GM12878 (cell line): Measurements from ENCODE around the gene PRKCD. TPM values are rescaled to one million over a fixed set of nuclear protein-coding genes. Genes with fewer than 3 reads are reported as not detected.
A peak's percentile ranks its signal among the peaks of the same experiment; 100 is the strongest.

Source experiments
- ATAC-seq: fragments of 200-7000 bp; cut with Tn5 transposase; 3 replicates; pipeline ENCODE4 v1.9.1; 2020; ENCODE audit warnings: mild to moderate bottlenecking, moderate library complexity
- BruUV-seq: library from RNA; stranded (reverse); fragments of 400-500 nt; replicated peaks from 2 replicates; lab custom pipeline; 2021; lab: Mats Ljungman, UMichigan
- CTCF ChIA-PET: fragments of 300-600 bp; sonication (Branson Sonifier 250); formaldehyde crosslinking; extraction: SDS; loops from one replicate; lab custom pipeline; 2021; ENCODE audit warnings: inconsistent platforms; lab: Yijun Ruan, JAX
- POLR2A ChIA-PET: fragments of 350-600 bp; formaldehyde crosslinking; extraction: SDS; loops from one replicate; lab custom pipeline; 2021; ENCODE audit warnings: inconsistent platforms; lab: Charles Lee
- RAD21 ChIA-PET: fragments of 300-600 bp; sonication (Branson Sonifier 250); formaldehyde crosslinking; loops from one replicate; lab custom pipeline; 2023; ENCODE audit warnings: antibody characterized with exemption; ENCODE audit not compliant: unreplicated experiment; lab: Charles Lee
- SMC1A ChIA-PET: fragments of 300-600 bp; sonication (Branson Sonifier 250); formaldehyde crosslinking; loops from one replicate; lab custom pipeline; 2023; ENCODE audit not compliant: unreplicated experiment, uncharacterized antibody; lab: Charles Lee
- DNase-seq: peaks from one replicate; pipeline ENCODE4 v3.0.0-alpha.2; 2011; ENCODE audit warnings: low read depth, low spot score
- FAIRE-seq: peaks from 3 replicates; lab custom pipeline; 2011; peaks lifted over from hg19 to GRCh38; lab: Jason Lieb, UNC
- H2AFZ ChIP-seq: 2 replicates; pipeline ENCODE4 v1.6.0; 2011; ENCODE audit warnings: low read depth, low read length, control low read depth; ENCODE audit not compliant: control insufficient read depth
- H3K27ac ChIP-seq: 2 replicates; pipeline ENCODE4 v1.5.1; 2011; ENCODE audit warnings: control low read depth; ENCODE audit not compliant: control insufficient read depth, insufficient read depth
- H3K27me3 ChIP-seq, 2 experiments: replicated peaks in 1 of 2; 2 replicates each; pipeline versions ENCODE4 v1.6.0 to v1.6.1; 2011; ENCODE audit warnings: low read length in 1 of 2; ENCODE audit not compliant: control insufficient read depth in 2 of 2, insufficient read depth in 2 of 2
- H3K36me3 ChIP-seq, 2 experiments: 2 replicates each; pipeline ENCODE4 v1.5.1; 2011; ENCODE audit warnings: low read length in 1 of 2; ENCODE audit not compliant: control insufficient read depth in 2 of 2, insufficient read depth in 2 of 2
- H3K4me1 ChIP-seq: 2 replicates; pipeline ENCODE4 v1.6.1; 2011; ENCODE audit warnings: mild to moderate bottlenecking, low read length, moderate library complexity, mixed read lengths; ENCODE audit not compliant: control insufficient read depth, insufficient read depth
- H3K4me2 ChIP-seq: 2 replicates; pipeline ENCODE4 v1.6.0; 2011; ENCODE audit warnings: control low read depth; ENCODE audit not compliant: control insufficient read depth, insufficient read depth
- H3K4me3 ChIP-seq: fragments of 200-600 bp; sonication (generic); 2 replicates; pipeline ENCODE4 v1.5.1; 2016
- H3K79me2 ChIP-seq: 2 replicates; pipeline ENCODE4 v1.6.0; 2011; ENCODE audit warnings: low read length; ENCODE audit not compliant: control insufficient read depth, insufficient read depth
- H3K9ac ChIP-seq: 2 replicates; pipeline ENCODE4 v1.8.0; 2011; ENCODE audit warnings: low read length, control low read depth, mixed read lengths; ENCODE audit not compliant: control insufficient read depth, insufficient read depth
- H3K9me3 ChIP-seq: replicated peaks from 3 replicates; pipeline ENCODE4 v1.5.1; 2011; ENCODE audit warnings: mild to moderate bottlenecking, low read length; ENCODE audit not compliant: control insufficient read depth, insufficient read depth
- H4K20me1 ChIP-seq: 2 replicates; pipeline ENCODE4 v1.6.0; 2011; ENCODE audit not compliant: control insufficient read depth, insufficient read depth
- BCL11A ChIP-seq: IDR thresholded peaks from 2 replicates; pipeline ENCODE4 v1.6.1; 2011; ENCODE audit warnings: low read depth, low read length
- GABPA ChIP-seq: IDR thresholded peaks from 2 replicates; pipeline ENCODE4 v1.6.1; 2014; ENCODE audit warnings: antibody characterized with exemption, low read depth, mild to moderate bottlenecking, inconsistent platforms
- HDAC6 ChIP-seq: fragments of 200-600 bp; sonication (generic); IDR thresholded peaks from one replicate; pipeline ENCODE4 v1.8.0; 2017; ENCODE audit warnings: antibody characterized with exemption; ENCODE audit not compliant: unreplicated experiment
- HDGF ChIP-seq: fragments of 450-650 bp; IDR thresholded peaks from 2 replicates; pipeline ENCODE4 v1.6.1; 2016; ENCODE audit warnings: antibody characterized with exemption
- IRF4 ChIP-seq: IDR thresholded peaks from 2 replicates; pipeline ENCODE4 v1.6.1; 2011; ENCODE audit warnings: low read depth, low read length
- POLR2A ChIP-seq: IDR thresholded peaks from 2 replicates; pipeline ENCODE4 v1.6.1; 2011; ENCODE audit warnings: low read depth, mild to moderate bottlenecking, low read length
- RELA ChIP-seq: fragments of 450-650 bp; IDR thresholded peaks from 2 replicates; pipeline ENCODE4 v1.8.0; 2014; ENCODE audit warnings: borderline replicate concordance; ENCODE audit not compliant: partially characterized antibody
- SMC3 ChIP-seq: IDR thresholded peaks from 2 replicates; pipeline ENCODE4 v1.6.1; 2011; ENCODE audit warnings: low read length, improper control_type of control experiment, borderline replicate concordance
- ZNF274 ChIP-seq: IDR thresholded peaks from one replicate; pipeline ENCODE4 v1.8.0; 2011; ENCODE audit not compliant: insufficient read length, insufficient read depth
- WGBS: methylation state at CpG from one replicate; pipeline ENCODE4 v1.1.6; 2016; ENCODE audit warnings: low lambda C conversion rate; ENCODE audit not compliant: insufficient replicate concordance, insufficient coverage; ENCODE audit errors: missing lambda C conversion rate; 5-methylcytosine and 5-hydroxymethylcytosine counted together
- in situ Hi-C: fragments of 300-500 bp; cut with MboI; formaldehyde crosslinking; loops from 9 replicates; pipeline ENCODE4 v1.14.3; 2018; ENCODE audit warnings: mixed read lengths
- intact Hi-C: fragments of 100-400 bp; cut with micrococcal nuclease; formaldehyde crosslinking; loops from one replicate; pipeline ENCODE4 v1.14.2; 2022; ENCODE audit not compliant: unreplicated experiment
- polyA plus RNA-seq, 11 experiments: library from polyadenylated mRNA; depleted of rRNA in 4 of 11; unstranded in 6 of 11; stranded (reverse) in 5 of 11; fragments of >200 nt; fragmentation: Nextera tagmentation in 4 of 11; fragmentation: Illumina TruSeq in 1 of 11; extraction: Ambion mirVana in 4 of 11; extraction: Trizol in 1 of 11; gene quantifications; 1 replicate in 1 of 11; 2 replicates in 10 of 11; pipeline versions ENCODE4 v1.2.1 to v1.2.3, GENCODE V29; 2011 to 2016; ENCODE audit warnings: inconsistent platforms in 2 of 11, missing spikeins in 2 of 11, low read depth in 1 of 11
- total RNA-seq, 4 experiments: library from RNA; depleted of rRNA in 3 of 4; stranded (reverse); fragments of >200 nt in 3 of 4; fragmentation: Illumina TruSeq in 1 of 4; extraction: Trizol in 1 of 4; gene quantifications; 2 replicates each; pipeline versions ENCODE4 v1.2.1 to v1.2.3, GENCODE V29; 2013 to 2021
- TF ChIP-seq, protein P1 (sequence below): IDR thresholded peaks from 2 replicates; pipeline ENCODE4 v1.6.1; 2012; ENCODE audit warnings: low read depth, low read length, improper control_type of control experiment
- TF ChIP-seq, protein P2 (sequence below): fragments of 150-350 bp; IDR thresholded peaks from 2 replicates; pipeline ENCODE4 v1.6.1; 2014; ENCODE audit warnings: mild to moderate bottlenecking, low read depth, low read length

Gene PRKCD
- total and polyA plus RNA-seq, 10 of the 15 experiments (the other 5 are each of a cell fraction or from before 2014, with no cell fraction given) = 10.0 to 114 (median 42.4) TPM

DNA sequence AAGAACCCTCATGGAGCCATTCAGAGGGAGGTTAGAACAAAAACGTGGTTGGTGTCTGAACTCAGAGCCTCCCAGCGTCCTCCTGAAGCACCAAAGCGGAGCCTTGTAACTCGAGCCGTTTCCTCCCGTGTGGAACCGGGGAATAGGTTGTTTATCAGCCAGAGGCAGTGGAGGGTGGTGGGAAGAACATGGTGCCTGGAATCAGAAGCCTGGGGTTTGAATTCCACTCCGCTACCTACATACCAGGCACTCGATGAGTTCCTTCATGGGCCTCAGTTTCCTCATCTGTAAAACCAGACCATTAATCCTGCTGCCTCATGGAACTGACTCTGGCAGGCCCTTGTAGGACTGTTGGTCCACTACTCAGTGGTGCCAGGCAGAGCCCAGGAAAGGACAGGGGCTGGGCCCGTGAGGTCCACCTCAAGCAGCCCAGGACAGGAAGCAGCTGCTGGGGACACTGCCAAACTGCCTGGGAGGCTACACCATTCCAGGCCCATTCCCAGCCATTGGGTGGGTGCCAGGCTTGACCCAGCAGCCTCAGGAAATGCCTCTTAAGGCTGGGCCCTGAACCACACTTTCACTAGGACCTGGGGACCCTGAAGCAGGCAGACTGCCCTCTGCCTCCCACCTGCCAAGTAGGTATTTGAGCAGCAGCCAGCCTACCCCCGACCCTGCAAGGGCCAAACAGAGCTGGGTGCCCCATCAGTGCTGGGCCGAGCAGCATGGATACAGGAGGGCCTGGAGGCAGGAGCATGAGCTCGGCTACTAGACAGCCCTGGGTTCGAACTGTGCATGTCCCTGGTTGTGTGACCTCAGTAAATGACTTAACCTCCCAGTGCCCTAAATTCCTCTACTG lies 33.4 kb downstream of the PRKCD start:
- H4K20me1 ChIP-seq = no peaks in the 10 kb centered on the region
- H3K4me3 ChIP-seq = no peak overlapping the region
- H3K9ac ChIP-seq = no peak overlapping the region
- DNase-seq (no peak), FAIRE-seq (no peak), ATAC-seq (no peak)
- in situ Hi-C loops (loop anchor here (5.0 kb wide), 1 partner anchor 62 kb away; the partner anchor contains the start of gene RFT1), intact Hi-C loops (no loop called here)
- peaks cover 8% of the 10 kb centered on the region for H3K79me2 ChIP-seq
- BruUV-seq = no TSS peak
- WGBS = 77% methylated on average over 14 of the region's 14 CpGs
- ChIA-PET CTCF (interaction anchor here (0.8 to 11.3 kb wide), 12 partner anchors 13 to 151 kb away, joined by 3 to 476 read pairs (median 19); partner anchors contain the start of genes PRKCD and RFT1), SMC1A (interaction anchor here (0.9 to 8.2 kb wide), 9 partner anchors 15 to 83 kb away, joined by 3 to 227 read pairs (median 13); partner anchors contain the start of genes PRKCD and RFT1), RAD21 (interaction anchor here (1.0 to 5.2 kb wide), 10 partner anchors 11 to 84 kb away, joined by 3 to 151 read pairs (median 12); no protein-coding TSS in a partner anchor), POLR2A (interaction anchor here (0.7 to 2.6 kb wide), 8 partner anchors 20 to 63 kb away, joined by 3 to 21 read pairs (median 4); partner anchors contain the start of gene PRKCD)
- no peak overlapping the region for H3K27ac ChIP-seq
- H3K36me3 ChIP-seq = peaks cover 15 to 20% of the 10 kb centered on the region in 2 experiments
- H3K27me3 ChIP-seq = no peaks in the 10 kb centered on the region
- no peaks in the 10 kb centered on the region for H3K9me3 ChIP-seq
- peak; percentile 8; the same call in 1 of the 2 replicates for TF ChIP-seq POLR2A
- no peak for TF ChIP-seq HDGF
- H3K4me2 ChIP-seq = no peak overlapping the region
- peaks cover 57% of the 10 kb centered on the region for H3K4me1 ChIP-seq
- H2AFZ ChIP-seq = no peak overlapping the region

DNA sequence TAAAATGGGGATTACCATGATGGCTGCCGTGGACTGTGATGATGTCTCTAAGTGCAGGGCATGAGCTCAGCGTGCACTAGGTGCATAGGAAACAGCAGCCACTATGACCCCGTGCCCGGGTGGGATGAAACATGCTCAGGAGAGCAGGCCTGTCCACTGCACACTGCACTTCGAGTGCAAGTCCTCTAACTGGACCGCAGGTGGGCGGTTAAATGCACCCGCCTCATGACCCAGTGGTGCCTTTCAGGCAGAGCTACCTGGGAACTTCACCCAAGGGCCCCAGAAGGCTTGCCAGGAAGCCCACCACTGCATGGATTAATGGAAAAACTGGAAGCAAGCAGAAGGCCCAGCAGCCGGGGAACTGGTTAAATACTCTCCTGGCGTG lies 34.0 kb downstream of the PRKCD start:
- POLR2A ChIA-PET = interaction anchor here (0.7 to 2.6 kb wide), 8 partner anchors 21 to 64 kb away, joined by 3 to 21 read pairs (median 4); partner anchors contain the start of gene PRKCD
- no peaks in the 10 kb centered on the region for H3K27me3 ChIP-seq
- peaks cover 51% of the 10 kb centered on the region for H3K4me1 ChIP-seq
- H3K4me2 ChIP-seq = no peak overlapping the region
- no peaks in the 10 kb centered on the region for H4K20me1 ChIP-seq
- RAD21 ChIA-PET = interaction anchor here (1.0 to 5.2 kb wide), 11 partner anchors 11 to 85 kb away, joined by 3 to 151 read pairs (median 8); no protein-coding TSS in a partner anchor
- no peak overlapping the region for H3K9ac ChIP-seq
- no peak overlapping the region for H3K4me3 ChIP-seq
- DNase-seq (no peak), FAIRE-seq (no peak), ATAC-seq (no peak)
- peaks cover 12 to 13% of the 10 kb centered on the region in 2 experiments for H3K36me3 ChIP-seq
- no peak overlapping the region for H3K27ac ChIP-seq
- 83% methylated on average over 10 of the region's 10 CpGs for WGBS
- peaks cover 8% of the 10 kb centered on the region for H3K79me2 ChIP-seq
- SMC1A ChIA-PET = interaction anchor here (0.9 to 8.2 kb wide), 9 partner anchors 16 to 84 kb away, joined by 3 to 227 read pairs (median 13); partner anchors contain the start of genes PRKCD and RFT1
- no peaks in the 10 kb centered on the region for H3K9me3 ChIP-seq
- TF ChIP-seq SMC3 (no peak), HDAC6 (no peak), POLR2A (no peak), BCL11A (no peak), RELA (no peak), GABPA (no peak), ZNF274 (no peak), IRF4 (no peak)
- TF ChIP-seq, protein P1, sequence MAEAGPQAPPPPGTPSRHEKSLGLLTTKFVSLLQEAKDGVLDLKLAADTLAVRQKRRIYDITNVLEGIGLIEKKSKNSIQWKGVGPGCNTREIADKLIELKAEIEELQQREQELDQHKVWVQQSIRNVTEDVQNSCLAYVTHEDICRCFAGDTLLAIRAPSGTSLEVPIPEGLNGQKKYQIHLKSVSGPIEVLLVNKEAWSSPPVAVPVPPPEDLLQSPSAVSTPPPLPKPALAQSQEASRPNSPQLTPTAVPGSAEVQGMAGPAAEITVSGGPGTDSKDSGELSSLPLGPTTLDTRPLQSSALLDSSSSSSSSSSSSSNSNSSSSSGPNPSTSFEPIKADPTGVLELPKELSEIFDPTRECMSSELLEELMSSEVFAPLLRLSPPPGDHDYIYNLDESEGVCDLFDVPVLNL = no peak
- TF ChIP-seq, protein P2, sequence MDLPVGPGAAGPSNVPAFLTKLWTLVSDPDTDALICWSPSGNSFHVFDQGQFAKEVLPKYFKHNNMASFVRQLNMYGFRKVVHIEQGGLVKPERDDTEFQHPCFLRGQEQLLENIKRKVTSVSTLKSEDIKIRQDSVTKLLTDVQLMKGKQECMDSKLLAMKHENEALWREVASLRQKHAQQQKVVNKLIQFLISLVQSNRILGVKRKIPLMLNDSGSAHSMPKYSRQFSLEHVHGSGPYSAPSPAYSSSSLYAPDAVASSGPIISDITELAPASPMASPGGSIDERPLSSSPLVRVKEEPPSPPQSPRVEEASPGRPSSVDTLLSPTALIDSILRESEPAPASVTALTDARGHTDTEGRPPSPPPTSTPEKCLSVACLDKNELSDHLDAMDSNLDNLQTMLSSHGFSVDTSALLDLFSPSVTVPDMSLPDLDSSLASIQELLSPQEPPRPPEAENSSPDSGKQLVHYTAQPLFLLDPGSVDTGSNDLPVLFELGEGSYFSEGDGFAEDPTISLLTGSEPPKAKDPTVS = no peak
- CTCF ChIA-PET = interaction anchor here (0.8 to 11.3 kb wide), 13 partner anchors 14 to 209 kb away, joined by 3 to 476 read pairs (median 15); partner anchors contain the start of genes PRKCD and RFT1
- BruUV-seq = no TSS peak
- intact Hi-C loops = no loop called here
- in situ Hi-C loops = loop anchor here (5.0 kb wide), 1 partner anchor 63 kb away; the partner anchor contains the start of gene RFT1
- no peak overlapping the region for H2AFZ ChIP-seq
